ENCODE measurements around the gene TJAP1.

The TJAP1 gene

GRCh38 chr6:43451939-43452338, 25.4 kb upstream of the TJAP1 start:
- Histone ChIP-seq H3K4me3 (ENCODE audit: low read depth, low read length) (no peak overlapping the region), H3K9me3 (ENCODE audit: control insufficient read depth, insufficient read depth, low read depth, low read length) (no peaks in the 10 kb centered on the region), H3K27ac (ENCODE audit: extremely low read depth, low read depth, low read length) (no peak overlapping the region), H3K4me1 (ENCODE audit: control insufficient read depth, insufficient read depth, low read length) (no peaks in the 10 kb centered on the region), H3K36me3 (ENCODE audit: control insufficient read depth in 2 of 2, insufficient read depth in 1 of 2, low read length in 2 of 2) (peaks cover 4 to 59% of the 10 kb centered on the region in 2 experiments; a peak in 2 of 3 replicates)
- CTCF ChIA-PET: interaction anchor here (0.7 to 6.1 kb wide), 4 partner anchors 16 to 145 kb away, joined by 3 to 56 read pairs (median 28); no protein-coding TSS in a partner anchor
- POLR2A ChIA-PET: interaction anchor here (0.6 kb wide), 1 partner anchor 33 kb away, joined by 4 read pairs; no protein-coding TSS in a partner anchor
- TF ChIP-seq SALL2 (tag by site-specific recombination; IDR thresholded peaks at IDR 0.05; ENCODE audit: borderline replicate concordance) (no peak), KLF10 (tag by site-specific recombination; IDR thresholded peaks at IDR 0.05) (no peak), ZNF792 (tag by site-specific recombination; IDR thresholded peaks at IDR 0.05) (no peak), ZNF354C (tag by site-specific recombination; IDR thresholded peaks at IDR 0.05; ENCODE audit: borderline replicate concordance, low read depth) (no peak), MZF1 (tag by site-specific recombination; IDR thresholded peaks at IDR 0.05; ENCODE audit: borderline replicate concordance) (no peak), ZBTB48 (tag by site-specific recombination; IDR thresholded peaks at IDR 0.05) (no peak), ZNF560 (tag by site-specific recombination; IDR thresholded peaks at IDR 0.05; ENCODE audit: borderline replicate concordance) (no peak), HOXA7 (CRISPR knock-in tag; IDR thresholded peaks at IDR 0.05; ENCODE audit: borderline replicate concordance) (no peak), ZNF324 (tag by site-specific recombination; IDR thresholded peaks at IDR 0.05) (no peak), HIC1 (tag by site-specific recombination; IDR thresholded peaks at IDR 0.05) (no peak), ZNF513 (tag by site-specific recombination; IDR thresholded peaks at IDR 0.05) (no peak), ZNF350 (tag by site-specific recombination; IDR thresholded peaks at IDR 0.05) (no peak), ZNF48 (tag by site-specific recombination; IDR thresholded peaks at IDR 0.05) (no peak), ZNF157 (tag by site-specific recombination; IDR thresholded peaks at IDR 0.05) (no peak), GFI1B (tag by site-specific recombination; IDR thresholded peaks at IDR 0.05) (no peak), ZNF138 (tag by site-specific recombination; IDR thresholded peaks at IDR 0.05; ENCODE audit: borderline replicate concordance) (no peak)

GRCh38 chr6:43452896-43453295, 24.5 kb upstream of the TJAP1 start:
- no peak for TF ChIP-seq ZNF530 (tag by site-specific recombination; IDR thresholded peaks at IDR 0.05; ENCODE audit: low read depth)
- TF ChIP-seq PRDM1 (tag by site-specific recombination; IDR thresholded peaks at IDR 0.05): no peak
- no peak for TF ChIP-seq GLI2 (tag by site-specific recombination; IDR thresholded peaks at IDR 0.05; ENCODE audit: borderline replicate concordance, low read depth)
- TF ChIP-seq SP2 (tag by site-specific recombination; IDR thresholded peaks at IDR 0.05): no peak
- TF ChIP-seq KLF9 (tag by site-specific recombination; IDR thresholded peaks at IDR 0.05; ENCODE audit: low read depth): no peak
- TF ChIP-seq YY2 (tag by site-specific recombination; IDR thresholded peaks at IDR 0.05): no peak
- TF ChIP-seq ZNF561 (tag by site-specific recombination; IDR thresholded peaks at IDR 0.05; ENCODE audit: borderline replicate concordance): no peak
- no peak for TF ChIP-seq ZNF184 (tag by site-specific recombination; IDR thresholded peaks at IDR 0.05)
- no peak for TF ChIP-seq ZBTB21 (tag by site-specific recombination; IDR thresholded peaks at IDR 0.05)
- no peak for TF ChIP-seq ZNF341 (tag by site-specific recombination; IDR thresholded peaks at IDR 0.05; ENCODE audit: low read depth)
- no peak for TF ChIP-seq YY1 (tag by site-specific recombination; IDR thresholded peaks at IDR 0.05)
- TF ChIP-seq ZBTB17 (tag by site-specific recombination; IDR thresholded peaks at IDR 0.05): no peak
- TF ChIP-seq ZNF155 (tag by site-specific recombination; IDR thresholded peaks at IDR 0.05): no peak
- TF ChIP-seq TCF7L2 (IDR thresholded peaks at IDR 0.05; ENCODE audit: borderline replicate concordance, low read depth, low read length): no peak
- no peak for TF ChIP-seq ZNF133 (tag by site-specific recombination; IDR thresholded peaks at IDR 0.05)
- TF ChIP-seq ZNF302 (tag by site-specific recombination; IDR thresholded peaks at IDR 0.05; ENCODE audit: low read depth): no peak
- no peak for TF ChIP-seq ZNF624 (tag by site-specific recombination; IDR thresholded peaks at IDR 0.05)
- no peak for TF ChIP-seq KLF1 (tag by site-specific recombination; IDR thresholded peaks at IDR 0.05)
- H3K36me3 ChIP-seq (ENCODE audit: control insufficient read depth in 2 of 2, insufficient read depth in 1 of 2, low read length in 2 of 2): peaks cover 4 to 49% of the 10 kb centered on the region in 2 experiments; a peak in 2 of 3 replicates
- no peak overlapping the region for H3K27ac ChIP-seq (ENCODE audit: extremely low read depth, low read depth, low read length)
- no peak overlapping the region for H3K4me3 ChIP-seq (ENCODE audit: low read depth, low read length)
- H3K4me1 ChIP-seq (ENCODE audit: control insufficient read depth, insufficient read depth, low read length): no peaks in the 10 kb centered on the region
- no peaks in the 10 kb centered on the region for H3K9me3 ChIP-seq (ENCODE audit: control insufficient read depth, insufficient read depth, low read depth, low read length)
- POLR2A ChIA-PET: interaction anchor here (0.7 kb wide), 1 partner anchor 19 kb away, joined by 3 read pairs; no protein-coding TSS in a partner anchor
- CTCF ChIA-PET: interaction anchor here (0.6 to 6.1 kb wide), 8 partner anchors 12 to 66 kb away, joined by 3 to 56 read pairs (median 3); partner anchors contain the start of gene TJAP1
